Adrenal gland (tissue), 12 donors: ENCODE measurements around the gene TNFAIP8L3. TPM values are rescaled to one million over a fixed set of nuclear protein-coding genes. Genes with fewer than 3 reads are reported as not detected.

Experiments used
- DNase-seq, 7 donors: peaks; one replicate each; pipeline ENCODE4 v3.0.0-alpha.2; 2019 to 2020
- H3K27ac ChIP-seq, 5 donors: fragments of 200-600 bp; sonication (generic) in 4 of 5; 1 replicate in 3 of 5; 2 replicates in 2 of 5; pipeline versions ENCODE4 v1.5.1 to v1.8.0; 2016 to 2020; ENCODE audit warnings: mild to moderate bottlenecking in 1 of 5
- H3K27me3 ChIP-seq: fragments of 200-600 bp; 2 replicates; pipeline ENCODE4 v1.8.0; 2021
- H3K36me3 ChIP-seq, 2 donors: fragments of 200-600 bp; replicated peaks in 1 of 2; 1 replicate in 1 of 2; 2 replicates in 1 of 2; pipeline versions ENCODE4 v1.5.1 to v1.8.0; 2018 to 2022
- H3K4me1 ChIP-seq, 2 donors: fragments of 200-600 bp; replicated peaks in 1 of 2; 1 replicate in 1 of 2; 2 replicates in 1 of 2; pipeline versions ENCODE4 v1.5.1 to v1.8.0; 2018 to 2021
- H3K4me3 ChIP-seq, 4 donors: fragments of 200-600 bp; sonication (generic) in 3 of 4; one replicate each; pipeline ENCODE4 v1.5.1; 2016 to 2018
- H3K9me3 ChIP-seq, 3 donors: fragments of 200-600 bp; sonication (generic) in 1 of 3; replicated peaks in 1 of 3; 1 replicate in 2 of 3; 2 replicates in 1 of 3; pipeline versions ENCODE4 v1.5.1 to v1.8.0; 2016 to 2021
- POLR2A ChIP-seq, 2 donors: fragments of 450-650 bp; IDR thresholded peaks; one replicate each; pipeline ENCODE4 v1.6.1; 2017; ENCODE audit warnings: antibody characterized with exemption in 2 of 2, mild to moderate bottlenecking in 2 of 2, moderate library complexity in 1 of 2
- WGBS, 4 donors: extraction: QIAGEN DNeasy Blood & Tissue Kit in 2 of 4; methylation state at CpG; one replicate each; pipeline versions ENCODE4 v1.1.5 to v1.1.7; 2013 to 2017; 5-methylcytosine and 5-hydroxymethylcytosine counted together
- intact Hi-C, 2 donors: fragments of 100-400 bp; cut with DNase I; formaldehyde crosslinking; loops; one replicate each; pipeline versions ENCODE4 v1.14.1 to v1.15.0; 2022 to 2023
- polyA plus RNA-seq, 3 donors: library from polyadenylated mRNA; stranded (reverse); fragments of 200-250 nt in 2 of 3; fragments of 350-450 nt in 1 of 3; fragmentation: Illumina TruSeq in 1 of 3; extraction: RNeasy Lipid Tissue Mini Kit (QIAGEN cat#74804) in 1 of 3; gene quantifications; one replicate each; pipeline ENCODE4 v1.2.3, GENCODE V29; 2013 to 2014
- total RNA-seq, 9 donors: library from RNA; depleted of rRNA in 4 of 9; stranded (reverse); fragments of >200 nt in 4 of 9; fragments of 120-200 nt in 1 of 9; fragmentation: NEBNext Ultra II Directional in 1 of 9; extraction: Animal tissue kit (Norgen Biotek cat#: 25700) in 1 of 9; gene quantifications; one replicate each; pipeline versions ENCODE4 v1.1.0 to v1.2.4, GENCODE V29; 2013 to 2023
- TF ChIP-seq, protein P1 (sequence below), 6 experiments: fragments of 450-650 bp in 4 of 6; fragments of 200-600 bp in 2 of 6; sonication (generic) in 1 of 6; IDR thresholded peaks; 1 replicate in 5 of 6; 2 replicates in 1 of 6; pipeline versions ENCODE4 v1.5.1 to v1.8.0; 2016 to 2021; ENCODE audit warnings: antibody characterized with exemption in 6 of 6, mild to moderate bottlenecking in 2 of 6, moderate library complexity in 1 of 6
- donor health status: healthy with polysubstance abuse.
- donor health status: Bipolar disorder and iron deficiency.
- donor health status: DM: yes; HTN: yes; CAD: no.
- donor health status: DM: no; HTN: no; CAD: no.
- donor health status: DM: no; HTN: no; CAD: no.
- donor health status: DM: yes; HTN: yes; CAD: no.

TNFAIP8L3 gene
- total and polyA plus RNA-seq, 12 donors, result 1.1 to 9.5 (median 3.7) TPM

GRCh38 chr15:51060030-51060673, 34.6 kb downstream of the TNFAIP8L3 start:
- no peak overlapping the region for H3K4me3 ChIP-seq
- no peaks in the 10 kb centered on the region for H3K9me3 ChIP-seq
- H3K36me3 ChIP-seq, result no peaks in the 10 kb centered on the region
- no peak for DNase-seq
- TF ChIP-seq, protein P1, sequence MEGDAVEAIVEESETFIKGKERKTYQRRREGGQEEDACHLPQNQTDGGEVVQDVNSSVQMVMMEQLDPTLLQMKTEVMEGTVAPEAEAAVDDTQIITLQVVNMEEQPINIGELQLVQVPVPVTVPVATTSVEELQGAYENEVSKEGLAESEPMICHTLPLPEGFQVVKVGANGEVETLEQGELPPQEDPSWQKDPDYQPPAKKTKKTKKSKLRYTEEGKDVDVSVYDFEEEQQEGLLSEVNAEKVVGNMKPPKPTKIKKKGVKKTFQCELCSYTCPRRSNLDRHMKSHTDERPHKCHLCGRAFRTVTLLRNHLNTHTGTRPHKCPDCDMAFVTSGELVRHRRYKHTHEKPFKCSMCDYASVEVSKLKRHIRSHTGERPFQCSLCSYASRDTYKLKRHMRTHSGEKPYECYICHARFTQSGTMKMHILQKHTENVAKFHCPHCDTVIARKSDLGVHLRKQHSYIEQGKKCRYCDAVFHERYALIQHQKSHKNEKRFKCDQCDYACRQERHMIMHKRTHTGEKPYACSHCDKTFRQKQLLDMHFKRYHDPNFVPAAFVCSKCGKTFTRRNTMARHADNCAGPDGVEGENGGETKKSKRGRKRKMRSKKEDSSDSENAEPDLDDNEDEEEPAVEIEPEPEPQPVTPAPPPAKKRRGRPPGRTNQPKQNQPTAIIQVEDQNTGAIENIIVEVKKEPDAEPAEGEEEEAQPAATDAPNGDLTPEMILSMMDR (IDR thresholded peaks at IDR 0.05), result no peak
- TF ChIP-seq POLR2A (IDR thresholded peaks at IDR 0.05), result no peak
- no peaks in the 10 kb centered on the region for H3K4me1 ChIP-seq
- H3K27me3 ChIP-seq, result no peaks in the 10 kb centered on the region
- intact Hi-C loops, result no loop called here
- WGBS, 4 donors, result 90 to 96% (median 91%) methylated on average over 3 of the region's 3 CpGs
- H3K27ac ChIP-seq, result no peak overlapping the region

DNA sequence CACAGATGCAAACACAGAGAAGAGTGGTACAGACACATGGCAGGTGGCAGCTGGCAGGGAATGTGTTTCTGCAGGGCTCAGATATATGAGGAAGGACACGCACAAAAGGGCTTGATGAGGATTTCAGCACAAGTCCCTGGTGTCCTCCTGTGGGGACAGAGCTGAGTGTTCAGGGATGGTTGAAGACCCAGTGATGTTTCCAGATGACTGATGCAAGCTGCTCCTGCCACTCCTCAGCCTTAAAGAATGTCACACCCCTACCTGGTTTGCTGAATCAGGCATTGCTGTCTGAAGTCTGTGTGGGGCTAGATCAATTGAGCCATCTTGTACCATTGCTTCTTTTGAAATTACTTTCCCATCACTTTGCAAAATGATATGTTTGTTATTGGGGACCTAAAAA, 40.2 kb downstream of the TNFAIP8L3 start:
- intact Hi-C loops, result no loop called here
- Histone ChIP-seq H3K4me1 (peaks cover 0 to 6% of the 10 kb centered on the region in 2 donors), H3K27me3 (no peaks in the 10 kb centered on the region), H3K27ac (no peak overlapping the region), H3K36me3 (no peaks in the 10 kb centered on the region), H3K9me3 (no peaks in the 10 kb centered on the region), H3K4me3 (no peak overlapping the region)
- no peak for DNase-seq
- TF ChIP-seq, protein P1 (IDR thresholded peaks at IDR 0.05), result no peak
- no peak for TF ChIP-seq POLR2A (IDR thresholded peaks at IDR 0.05)
- 86 to 100% (median 96%) methylated on average over 1 of the region's 1 CpG for WGBS, 4 donors

DNA sequence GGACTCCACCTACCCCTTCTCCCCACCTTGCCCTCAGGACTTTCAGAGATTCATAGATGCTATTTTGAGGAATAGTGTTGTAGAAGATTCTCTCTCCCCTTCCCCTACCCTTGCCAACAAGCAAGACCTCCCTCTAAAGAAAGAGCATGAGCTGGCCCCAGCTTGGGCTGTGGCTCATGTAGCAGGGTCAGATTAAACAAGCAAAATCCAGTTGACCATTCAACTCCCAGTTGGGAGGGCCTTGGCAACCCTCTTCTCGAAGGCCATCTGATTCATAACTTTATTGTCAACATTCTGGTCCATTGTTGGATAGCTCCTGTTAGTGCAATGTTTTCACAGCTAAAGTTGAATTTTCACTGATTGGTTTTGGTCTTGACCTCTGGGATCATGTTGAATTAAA, 41.1 kb downstream of the TNFAIP8L3 start:
- 44 to 62% (median 56%) methylated on average over 1 of the region's 1 CpG for WGBS, 4 donors

GRCh38 chr15:51051776-51052175, 42.9 kb downstream of the TNFAIP8L3 start:
- peak in 5 of 7 donors; percentile 33 to 62 (median 36) for DNase-seq
- Histone ChIP-seq H3K27ac (peak overlapping the region in 1 of 5 donors; percentile 26), H3K27me3 (no peaks in the 10 kb centered on the region), H3K9me3 (no peaks in the 10 kb centered on the region), H3K4me3 (no peak overlapping the region), H3K4me1 (peaks cover 0 to 10% of the 10 kb centered on the region in 2 donors), H3K36me3 (no peaks in the 10 kb centered on the region)
- intact Hi-C loops, result no loop called here
- no peak for TF ChIP-seq POLR2A (IDR thresholded peaks at IDR 0.05)
- TF ChIP-seq, protein P1 (IDR thresholded peaks at IDR 0.05), result no peak
- 51 to 67% (median 62%) methylated on average over 2 to 3 of the region's 3 CpGs for WGBS, 4 donors

More for the DNA sequence above, 41.1 kb downstream of the TNFAIP8L3 start:
- intact Hi-C loops, result no loop called here
- Histone ChIP-seq H3K36me3 (no peaks in the 10 kb centered on the region), H3K9me3 (no peaks in the 10 kb centered on the region), H3K4me1 (peaks cover 0 to 6% of the 10 kb centered on the region in 2 donors), H3K27ac (no peak overlapping the region), H3K4me3 (no peak overlapping the region), H3K27me3 (no peaks in the 10 kb centered on the region)
- no peak for TF ChIP-seq POLR2A (IDR thresholded peaks at IDR 0.05)
- TF ChIP-seq, protein P1 (IDR thresholded peaks at IDR 0.05), result no peak
- DNase-seq, result no peak
